MG63 (cell line): ENCODE results near the gene SLC4A2. TPM values are rescaled to one million over a fixed set of nuclear protein-coding genes. Genes with fewer than 3 reads are reported as not detected.

Experiments used
- DNase-seq: peaks from one replicate; pipeline ENCODE4 v3.0.0-alpha.2; 2020
- H3K27me3 ChIP-seq: fragments of 250-450 bp; sonication (Bioruptor Pico); 2 replicates; pipeline ENCODE4 v1.5.1; 2020; ENCODE audit warnings: mild to moderate bottlenecking, moderate library complexity
- H3K36me3 ChIP-seq: fragments of 250-450 bp; sonication (Bioruptor Pico); 2 replicates; pipeline ENCODE4 v1.5.1; 2020; ENCODE audit warnings: mild to moderate bottlenecking, moderate library complexity
- H3K4me3 ChIP-seq: fragments of 250-450 bp; sonication (Bioruptor Pico); 2 replicates; pipeline ENCODE4 v1.5.1; 2020; ENCODE audit warnings: mild to moderate bottlenecking, moderate library complexity
- H3K9me3 ChIP-seq: fragments of 250-450 bp; sonication (Bioruptor Pico); 2 replicates; pipeline ENCODE4 v1.5.1; 2020; ENCODE audit warnings: mild to moderate bottlenecking, moderate library complexity
- total RNA-seq: library from RNA; depleted of rRNA; stranded (reverse); fragments of >200 nt; shearing (Covaris generic); gene quantifications from 2 replicates; pipeline ENCODE4 v1.2.3, GENCODE V29; 2014; ENCODE audit warnings: low replicate concordance

The SLC4A2 gene
- total RNA-seq, 1 experiment from 2014 or later = 81.5 TPM

DNA sequence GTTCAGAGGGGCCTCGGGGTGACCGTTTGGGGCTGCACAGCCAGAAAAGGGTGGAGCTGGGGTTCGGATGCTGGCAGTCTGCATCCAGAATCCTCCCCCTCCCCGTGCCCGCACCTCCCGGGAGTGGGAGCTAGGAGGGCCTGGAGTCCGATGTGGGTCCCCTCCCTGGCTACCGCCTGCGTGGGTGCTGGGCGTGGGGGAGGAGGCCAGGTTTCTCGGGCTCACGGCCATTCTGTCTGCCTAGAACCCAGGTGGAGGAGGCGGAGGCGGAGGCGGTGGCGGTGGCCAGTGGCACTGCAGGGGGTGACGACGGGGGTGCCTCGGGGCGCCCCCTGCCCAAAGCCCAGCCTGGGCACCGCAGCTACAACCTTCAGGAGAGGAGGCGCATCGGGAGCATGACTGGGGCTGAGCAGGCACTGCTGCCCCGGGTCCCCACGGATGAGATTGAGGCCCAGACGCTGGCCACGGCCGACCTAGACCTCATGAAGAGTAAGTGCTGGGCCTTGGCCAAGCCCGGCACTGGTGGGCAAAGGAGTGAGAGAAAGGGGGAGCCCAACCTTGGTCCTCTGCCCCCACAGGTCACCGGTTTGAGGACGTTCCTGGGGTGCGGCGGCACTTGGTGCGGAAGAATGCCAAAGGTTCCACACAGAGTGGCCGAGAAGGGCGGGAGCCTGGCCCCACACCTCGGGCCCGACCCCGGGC lies 7.0 kb downstream of the SLC4A2 start:
- Histone ChIP-seq H3K27me3 (no peaks in the 10 kb centered on the region), H3K9me3 (no peaks in the 10 kb centered on the region), H3K4me3 (no peak overlapping the region), H3K36me3 (no peaks in the 10 kb centered on the region; the same call in 1 of the 2 replicates)
- no peak for DNase-seq

DNA sequence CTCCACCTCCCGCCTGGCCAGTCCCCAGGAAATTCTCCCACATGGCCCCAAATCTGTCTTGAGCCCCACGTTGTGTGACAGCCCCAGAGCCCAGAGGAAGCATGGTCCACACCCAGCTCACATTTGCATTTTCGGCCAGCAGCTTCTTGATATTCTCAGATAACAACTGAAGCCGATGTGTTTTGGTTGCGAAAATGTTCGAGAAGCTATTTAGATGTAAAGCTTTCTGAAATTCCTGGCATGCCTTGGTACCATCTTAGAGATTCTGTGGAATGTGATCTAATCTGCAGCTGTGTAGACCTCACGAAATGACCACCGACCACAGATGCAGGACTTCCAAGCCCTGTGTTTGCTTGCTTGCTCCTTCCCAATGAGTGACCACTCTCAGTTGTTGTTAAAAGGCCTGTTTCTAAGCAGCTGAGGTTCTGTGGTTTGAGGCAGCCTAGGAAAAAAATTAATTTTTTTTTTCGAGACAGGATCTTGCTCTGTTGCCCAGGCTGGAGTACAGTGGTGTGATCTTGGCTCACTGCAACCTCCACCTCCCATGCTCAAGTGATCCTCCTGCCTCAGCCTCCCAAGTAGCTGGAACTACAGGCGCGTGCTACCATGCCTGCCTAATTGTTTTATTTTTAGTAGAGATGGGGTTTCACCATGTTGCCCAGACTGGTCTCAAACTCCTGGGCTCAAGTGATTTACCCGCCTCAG lies 8.8 kb downstream of the SLC4A2 start:
- Histone ChIP-seq H3K4me3 (no peak overlapping the region), H3K36me3 (no peaks in the 10 kb centered on the region; the same call in none of the 2 replicates), H3K9me3 (no peaks in the 10 kb centered on the region), H3K27me3 (no peaks in the 10 kb centered on the region)
- DNase-seq = no peak

DNA sequence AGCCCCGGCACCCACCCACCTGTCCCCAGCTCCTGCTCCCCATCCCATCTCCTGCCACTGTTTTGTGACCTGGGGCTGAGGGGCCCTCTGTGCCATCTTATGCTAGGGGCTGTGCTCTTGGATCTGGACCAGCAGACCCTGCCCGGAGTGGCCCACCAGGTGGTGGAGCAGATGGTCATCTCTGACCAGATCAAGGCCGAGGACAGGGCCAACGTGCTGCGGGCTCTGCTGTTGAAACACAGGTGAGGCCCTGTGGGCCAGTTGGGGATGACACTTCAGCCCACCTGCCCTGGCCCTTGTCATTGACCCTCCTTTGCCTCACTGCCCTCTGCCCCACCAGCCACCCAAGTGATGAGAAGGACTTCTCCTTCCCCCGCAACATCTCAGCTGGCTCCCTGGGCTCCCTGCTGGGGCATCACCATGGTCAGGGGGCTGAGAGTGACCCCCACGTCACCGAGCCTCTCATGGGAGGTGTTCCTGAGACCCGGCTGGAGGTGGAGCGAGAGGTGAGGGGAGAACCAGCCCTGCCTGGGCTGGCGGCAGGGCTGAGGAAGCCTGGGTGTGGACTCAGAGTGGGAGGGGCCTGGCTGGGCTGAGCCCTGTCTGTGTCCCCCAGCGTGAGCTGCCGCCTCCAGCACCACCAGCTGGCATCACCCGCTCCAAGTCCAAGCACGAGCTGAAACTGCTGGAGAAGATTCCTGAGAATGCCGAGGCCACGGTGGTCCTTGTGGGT lies 10.6 kb downstream of the SLC4A2 start:
- Histone ChIP-seq H3K4me3 (no peak overlapping the region), H3K27me3 (no peaks in the 10 kb centered on the region), H3K9me3 (no peaks in the 10 kb centered on the region), H3K36me3 (no peaks in the 10 kb centered on the region; the same call in none of the 2 replicates)
- no peak for DNase-seq

DNA sequence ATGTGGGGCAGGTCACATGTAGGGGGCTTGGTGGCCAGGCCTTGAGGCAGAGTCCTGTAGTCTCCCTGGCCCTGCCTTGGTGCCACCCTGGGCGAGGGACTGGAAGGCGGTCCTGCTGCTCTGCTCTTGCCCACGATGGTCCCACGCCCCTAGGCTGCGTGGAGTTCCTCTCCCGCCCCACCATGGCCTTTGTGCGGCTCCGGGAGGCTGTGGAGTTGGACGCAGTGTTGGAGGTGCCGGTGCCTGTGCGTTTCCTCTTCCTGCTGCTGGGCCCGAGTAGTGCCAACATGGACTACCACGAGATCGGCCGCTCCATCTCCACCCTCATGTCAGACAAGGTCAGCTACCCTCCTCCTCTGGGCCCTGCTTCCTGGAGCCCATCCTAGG lies 11.2 kb downstream of the SLC4A2 start:
- Histone ChIP-seq H3K36me3 (no peaks in the 10 kb centered on the region; the same call in none of the 2 replicates), H3K27me3 (no peaks in the 10 kb centered on the region), H3K9me3 (no peaks in the 10 kb centered on the region), H3K4me3 (no peak overlapping the region)
- DNase-seq = no peak

DNA sequence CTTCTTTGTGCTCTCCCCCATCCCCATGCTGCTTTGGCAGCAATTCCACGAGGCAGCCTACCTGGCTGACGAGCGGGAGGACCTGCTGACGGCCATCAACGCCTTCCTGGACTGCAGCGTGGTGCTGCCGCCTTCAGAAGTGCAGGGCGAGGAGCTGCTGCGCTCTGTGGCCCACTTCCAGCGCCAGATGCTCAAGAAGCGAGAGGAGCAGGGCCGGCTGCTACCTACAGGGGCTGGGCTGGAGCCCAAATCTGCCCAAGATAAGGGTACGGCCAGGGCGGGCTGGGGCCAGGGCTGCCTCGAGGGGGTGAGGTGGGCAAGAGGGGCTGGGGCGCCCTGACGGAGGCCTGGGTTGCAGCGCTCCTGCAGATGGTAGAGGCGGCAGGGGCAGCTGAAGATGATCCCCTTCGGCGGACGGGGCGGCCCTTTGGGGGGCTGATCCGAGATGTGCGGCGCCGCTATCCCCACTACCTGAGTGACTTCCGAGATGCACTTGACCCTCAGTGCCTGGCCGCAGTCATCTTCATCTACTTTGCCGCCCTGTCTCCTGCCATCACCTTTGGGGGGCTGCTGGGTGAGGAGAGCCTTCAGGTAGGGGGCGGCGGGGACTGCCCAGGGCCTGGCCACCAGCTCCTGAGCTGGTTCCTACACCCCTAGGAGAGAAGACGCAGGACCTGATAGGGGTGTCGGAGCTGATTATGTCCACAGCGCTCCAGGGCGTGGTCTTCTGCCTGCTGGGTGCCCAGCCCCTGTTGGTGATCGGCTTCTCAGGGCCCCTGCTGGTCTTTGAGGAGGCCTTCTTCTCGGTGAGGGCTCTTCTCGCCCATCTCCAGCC lies 11.9 kb downstream of the SLC4A2 start:
- no peaks in the 10 kb centered on the region; the same call in none of the 2 replicates for H3K36me3 ChIP-seq
- DNase-seq = no peak
- H3K27me3 ChIP-seq = no peaks in the 10 kb centered on the region
- no peak overlapping the region for H3K4me3 ChIP-seq
- H3K9me3 ChIP-seq = no peaks in the 10 kb centered on the region

DNA sequence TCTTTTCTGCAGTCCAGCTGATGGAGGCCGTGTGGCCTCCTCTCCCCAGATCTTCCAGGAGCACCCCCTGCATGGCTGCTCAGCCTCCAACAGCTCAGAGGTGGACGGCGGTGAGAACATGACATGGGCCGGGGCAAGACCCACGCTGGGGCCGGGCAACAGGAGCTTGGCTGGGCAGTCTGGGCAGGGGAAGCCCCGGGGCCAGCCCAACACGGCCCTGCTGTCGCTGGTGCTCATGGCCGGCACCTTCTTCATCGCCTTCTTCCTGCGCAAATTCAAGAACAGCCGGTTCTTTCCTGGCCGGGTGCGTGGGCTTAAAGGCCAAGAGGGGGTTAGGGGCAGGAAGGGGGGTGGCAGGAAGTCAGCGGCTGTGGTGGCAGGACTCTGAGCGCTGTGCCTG lies 14.6 kb downstream of the SLC4A2 start:
- peaks cover 2% of the 10 kb centered on the region; the same call in 1 of the 2 replicates for H3K36me3 ChIP-seq

DNA sequence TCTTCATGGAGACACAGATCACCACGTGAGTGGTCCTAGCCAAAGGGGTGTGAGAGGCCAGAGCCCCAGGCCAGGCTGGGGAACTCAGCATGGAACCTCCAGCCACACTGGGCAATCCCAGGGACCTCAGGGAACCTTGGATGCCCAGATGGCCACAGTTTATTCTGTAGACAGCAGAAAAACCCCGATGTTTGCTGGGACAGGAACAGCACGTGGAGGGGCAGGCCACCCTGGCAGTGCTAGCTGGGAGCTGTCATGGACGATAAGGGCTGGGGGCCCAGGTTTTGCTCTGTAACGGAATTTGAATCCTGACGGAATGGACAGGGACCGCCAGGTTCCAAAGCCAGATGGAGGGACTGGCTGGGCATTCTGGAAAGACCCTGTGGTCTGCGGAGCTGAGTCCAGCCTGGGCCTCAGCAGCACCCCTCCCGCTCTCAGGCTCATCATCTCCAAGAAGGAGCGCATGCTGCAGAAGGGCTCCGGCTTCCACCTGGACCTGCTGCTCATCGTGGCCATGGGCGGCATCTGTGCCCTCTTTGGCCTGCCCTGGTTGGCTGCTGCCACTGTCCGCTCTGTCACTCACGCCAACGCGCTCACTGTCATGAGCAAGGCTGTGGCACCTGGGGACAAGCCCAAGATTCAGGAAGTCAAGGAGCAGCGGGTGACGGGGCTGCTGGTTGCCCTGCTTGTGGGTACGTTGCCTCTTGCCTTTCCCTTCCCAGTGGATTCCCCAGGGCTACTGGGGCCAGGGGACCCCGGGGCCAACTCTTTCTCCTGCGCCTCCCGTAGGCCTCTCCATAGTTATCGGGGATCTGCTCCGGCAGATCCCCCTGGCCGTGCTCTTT lies 15.7 kb downstream of the SLC4A2 start:
- H3K27me3 ChIP-seq = no peaks in the 10 kb centered on the region
- peaks cover 5% of the 10 kb centered on the region for H3K36me3 ChIP-seq
- no peaks in the 10 kb centered on the region for H3K9me3 ChIP-seq
- no peak overlapping the region for H3K4me3 ChIP-seq
- DNase-seq = no peak

More for the DNA sequence above, 14.6 kb downstream of the SLC4A2 start:
- no peak for DNase-seq
- no peak overlapping the region for H3K4me3 ChIP-seq
- H3K27me3 ChIP-seq = no peaks in the 10 kb centered on the region
- no peaks in the 10 kb centered on the region for H3K9me3 ChIP-seq

DNA sequence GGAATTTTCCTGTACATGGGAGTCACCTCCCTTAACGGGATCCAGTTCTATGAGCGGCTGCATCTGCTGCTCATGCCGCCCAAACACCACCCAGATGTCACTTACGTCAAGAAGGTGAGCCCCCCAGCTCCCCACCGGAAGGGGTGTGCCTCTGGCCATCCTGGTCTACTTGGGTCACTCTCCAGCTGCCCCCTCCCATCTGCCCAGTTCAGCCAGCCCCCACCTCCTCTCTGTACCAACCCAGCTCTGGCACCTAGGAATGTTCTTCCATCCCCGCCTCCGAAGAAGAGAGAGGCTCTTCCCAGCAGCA lies 16.2 kb downstream of the SLC4A2 start:
- DNase-seq = no peak
- Histone ChIP-seq H3K36me3 (peaks cover 9% of the 10 kb centered on the region), H3K9me3 (no peaks in the 10 kb centered on the region), H3K27me3 (no peaks in the 10 kb centered on the region), H3K4me3 (no peak overlapping the region)

DNA sequence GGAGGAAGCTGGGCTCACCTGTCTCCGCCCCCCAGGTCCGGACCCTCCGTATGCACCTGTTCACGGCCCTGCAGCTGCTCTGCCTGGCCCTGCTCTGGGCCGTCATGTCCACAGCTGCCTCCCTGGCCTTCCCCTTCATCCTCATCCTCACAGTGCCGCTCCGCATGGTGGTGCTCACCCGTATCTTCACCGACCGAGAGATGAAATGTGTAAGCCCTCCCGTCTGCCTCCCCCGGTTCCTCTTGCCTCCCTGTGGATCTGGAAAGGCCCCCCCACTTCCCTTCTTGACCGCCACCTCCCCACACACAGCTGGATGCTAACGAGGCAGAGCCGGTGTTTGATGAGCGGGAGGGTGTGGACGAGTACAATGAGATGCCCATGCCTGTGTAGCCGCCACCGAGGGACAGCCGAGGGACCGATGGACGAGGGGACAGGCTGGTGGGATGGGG lies 16.6 kb downstream of the SLC4A2 start:
- H3K4me3 ChIP-seq = no peak overlapping the region
- no peaks in the 10 kb centered on the region for H3K27me3 ChIP-seq
- H3K9me3 ChIP-seq = no peaks in the 10 kb centered on the region
- no peak for DNase-seq
- H3K36me3 ChIP-seq = peaks cover 9% of the 10 kb centered on the region

DNA sequence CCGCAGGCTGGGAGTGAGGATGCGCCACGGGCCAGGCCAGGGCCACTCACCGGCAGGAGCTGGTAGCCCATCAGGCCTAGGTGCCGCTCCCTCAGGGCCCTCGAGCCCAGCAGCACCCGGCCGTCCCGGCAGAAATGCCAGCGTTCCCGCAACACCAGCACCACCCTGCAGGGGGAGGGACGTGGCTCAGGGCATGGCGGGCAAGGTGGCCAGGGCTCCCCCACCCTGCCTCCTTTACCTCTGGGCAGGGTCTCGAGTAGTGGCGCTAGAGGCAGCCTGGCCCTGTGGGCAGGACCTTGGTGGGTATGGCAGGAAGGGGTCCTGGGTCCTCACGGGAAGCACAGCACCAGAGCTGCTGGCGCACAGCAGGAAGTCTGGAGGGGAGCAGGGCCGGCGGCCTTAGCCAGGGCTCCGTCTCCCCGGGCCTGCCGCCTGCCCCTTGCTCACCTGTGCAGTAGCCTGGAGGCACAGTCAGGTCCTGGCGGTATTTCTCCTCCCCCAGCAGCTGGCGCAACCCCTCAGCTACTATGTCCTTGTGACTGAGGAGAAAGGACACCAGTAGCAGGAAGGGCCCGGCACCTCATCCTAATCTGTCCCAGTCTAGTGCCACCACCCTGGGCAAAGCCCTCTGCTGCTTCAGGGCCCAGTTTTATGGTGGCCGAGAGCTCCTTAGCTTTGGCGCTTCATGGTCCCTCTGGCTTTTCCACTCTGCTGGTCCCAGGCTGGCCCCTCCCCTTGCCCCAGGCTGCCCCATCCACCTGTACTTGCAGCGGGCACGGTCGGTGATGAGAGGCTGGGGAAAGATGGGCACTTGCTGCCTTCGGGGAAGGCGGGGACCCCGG lies 17.7 kb downstream of the SLC4A2 start:
- H3K27me3 ChIP-seq = no peaks in the 10 kb centered on the region
- H3K4me3 ChIP-seq = no peak overlapping the region
- H3K36me3 ChIP-seq = peaks cover 11% of the 10 kb centered on the region
- no peak for DNase-seq
- H3K9me3 ChIP-seq = no peaks in the 10 kb centered on the region

DNA sequence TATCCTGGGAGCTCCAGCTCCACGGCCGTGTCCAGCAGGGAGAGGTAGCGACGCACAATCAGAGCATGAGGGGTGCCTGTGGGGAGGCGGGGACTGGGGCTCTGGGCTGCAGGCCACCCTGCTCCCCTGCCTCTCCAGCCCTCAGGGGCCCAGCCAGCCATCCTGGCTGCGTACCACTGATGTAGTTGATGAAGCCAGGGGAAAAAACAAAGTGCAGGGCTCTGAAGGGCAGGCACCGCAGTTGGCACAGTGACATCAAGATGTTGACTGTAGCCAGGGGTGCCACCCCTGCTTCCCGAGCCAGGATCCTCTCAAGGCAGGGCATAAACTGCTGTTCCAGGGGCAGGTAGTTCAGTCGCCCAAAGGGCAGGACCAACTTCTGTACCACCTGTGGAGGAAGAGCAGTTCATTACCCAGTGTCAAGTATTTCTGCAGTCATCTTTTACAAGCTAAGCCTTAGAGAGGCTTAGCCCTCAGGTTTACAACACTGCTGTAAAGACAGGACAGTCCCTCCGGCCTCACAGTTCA lies 18.4 kb downstream of the SLC4A2 start:
- Histone ChIP-seq H3K36me3 (peaks cover 11% of the 10 kb centered on the region), H3K9me3 (no peaks in the 10 kb centered on the region), H3K27me3 (no peaks in the 10 kb centered on the region), H3K4me3 (no peak overlapping the region)
- no peak for DNase-seq

DNA sequence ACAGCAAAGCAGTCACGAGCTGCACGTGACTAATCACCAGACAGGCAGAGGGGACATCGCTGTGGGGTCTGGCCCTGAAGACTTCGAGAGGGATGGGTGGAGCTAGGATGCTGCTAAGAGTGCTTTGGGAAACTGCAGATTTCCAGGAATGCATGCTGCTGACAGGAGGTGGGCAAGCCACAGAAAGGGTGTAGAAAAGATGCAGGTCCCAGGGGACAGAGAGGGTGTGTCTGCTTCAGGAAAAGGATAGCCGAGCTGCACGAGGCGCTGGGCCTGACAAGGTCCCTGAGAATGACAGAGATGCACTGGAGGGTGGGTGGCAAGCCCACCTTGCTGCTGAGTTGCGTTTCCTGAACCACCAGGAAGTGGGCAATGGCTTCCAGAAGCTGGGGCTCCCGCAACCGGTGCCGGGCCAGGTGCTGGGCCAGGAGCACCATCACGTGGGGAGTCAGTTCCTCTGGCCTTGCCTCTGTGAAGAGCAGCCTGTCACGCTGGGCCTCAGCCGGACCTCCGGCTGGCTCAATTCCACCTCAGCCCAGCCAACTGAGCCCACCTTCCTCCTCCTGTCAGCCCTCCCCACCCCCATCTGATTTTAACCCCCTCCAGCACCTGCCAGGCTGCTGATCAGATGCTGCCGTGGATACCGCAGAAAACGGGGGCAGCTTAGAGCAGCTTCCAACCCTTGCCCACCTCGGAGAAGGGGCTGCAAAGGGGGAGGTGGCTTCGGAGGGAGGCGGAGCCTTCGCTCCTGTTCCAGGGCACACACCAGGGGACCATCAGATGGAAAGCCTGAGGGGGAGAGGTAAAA lies 19.0 kb downstream of the SLC4A2 start:
- peaks cover 11% of the 10 kb centered on the region for H3K36me3 ChIP-seq
- DNase-seq = no peak
- no peak overlapping the region for H3K4me3 ChIP-seq
- H3K9me3 ChIP-seq = no peaks in the 10 kb centered on the region
- H3K27me3 ChIP-seq = no peaks in the 10 kb centered on the region

DNA sequence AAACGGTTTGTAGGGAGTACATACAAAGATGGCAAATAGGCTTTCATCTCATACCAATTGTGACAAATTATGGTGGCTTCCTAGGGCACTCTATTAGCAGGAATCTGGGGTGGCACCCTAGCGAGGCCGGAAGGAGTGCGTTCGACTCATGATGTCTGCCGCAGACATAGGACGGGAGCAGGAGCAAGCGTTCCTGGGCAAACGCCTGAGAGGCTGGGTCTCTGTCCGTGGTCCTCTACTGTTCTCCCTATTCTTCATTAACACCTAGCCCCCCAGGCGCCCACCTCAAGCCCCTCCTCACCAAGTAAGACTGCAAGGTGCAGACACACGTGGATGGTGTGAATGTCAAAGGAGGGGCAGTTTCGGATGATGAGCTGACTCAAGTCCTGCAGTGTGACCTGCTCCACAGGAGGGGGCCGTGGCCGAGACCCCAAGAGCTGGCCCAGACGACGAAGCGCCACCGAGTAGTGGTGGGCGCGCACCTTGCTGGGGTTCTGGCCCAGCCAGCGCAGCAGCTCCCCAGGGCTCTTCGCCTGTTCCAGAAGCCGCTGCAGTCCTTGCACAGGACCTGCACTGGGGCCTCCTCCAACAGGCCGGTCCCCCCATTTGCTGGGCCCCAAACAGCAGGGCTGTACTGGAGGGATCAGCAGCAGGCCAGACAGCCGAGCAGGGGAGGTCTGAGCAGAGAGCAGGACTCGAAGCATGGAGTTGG lies 20.0 kb downstream of the SLC4A2 start:
- H3K36me3 ChIP-seq = peaks cover 11% of the 10 kb centered on the region
- H3K9me3 ChIP-seq = no peaks in the 10 kb centered on the region
- H3K4me3 ChIP-seq = peak overlapping the region; percentile 89
- H3K27me3 ChIP-seq = no peaks in the 10 kb centered on the region
- no peak for DNase-seq

DNA sequence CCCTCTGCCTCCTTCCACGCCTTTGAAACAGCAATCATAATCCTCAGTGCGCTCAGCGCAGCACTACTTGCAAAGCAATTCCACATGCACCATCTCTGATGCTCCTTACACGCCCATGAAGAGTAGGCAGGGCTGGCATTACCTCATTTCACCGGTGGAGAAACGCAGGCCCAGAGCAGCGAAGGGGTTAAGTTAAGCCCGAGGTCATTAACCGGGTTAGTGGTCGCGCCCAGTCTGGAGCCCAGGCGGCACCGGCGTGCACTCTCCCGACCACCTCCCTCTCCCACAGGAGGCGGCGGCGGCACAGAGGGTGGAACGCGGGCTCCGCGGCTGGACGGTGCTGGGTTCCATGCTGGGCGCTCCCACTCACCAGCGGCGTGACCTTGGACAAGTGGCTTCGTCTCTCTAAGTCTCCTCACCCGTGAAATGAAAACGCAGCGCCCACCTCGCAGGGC lies 20.7 kb downstream of the SLC4A2 start:
- H3K36me3 ChIP-seq = peaks cover 11% of the 10 kb centered on the region
- no peaks in the 10 kb centered on the region for H3K27me3 ChIP-seq
- DNase-seq = no peak

More for the DNA sequence above, 20.7 kb downstream of the SLC4A2 start:
- H3K4me3 ChIP-seq = peak overlapping the region; percentile 89
- no peaks in the 10 kb centered on the region for H3K9me3 ChIP-seq
